Breast epithelium (tissue), 3 donors: ENCODE results near the gene SRRM1.

Experiments
- POLR2A ChIP-seq: fragments of 450-650 bp; IDR thresholded peaks from one replicate; pipeline ENCODE4 v1.6.1; 2016; ENCODE audit warnings: antibody characterized with exemption, mild to moderate bottlenecking, moderate library complexity
- POLR2AphosphoS5 ChIP-seq, 3 donors: sonication (generic); formaldehyde crosslinking; IDR thresholded peaks; one replicate each; pipeline ENCODE4 v1.6.1; 2017; ENCODE audit warnings: antibody characterized with exemption in 3 of 3

DNA sequence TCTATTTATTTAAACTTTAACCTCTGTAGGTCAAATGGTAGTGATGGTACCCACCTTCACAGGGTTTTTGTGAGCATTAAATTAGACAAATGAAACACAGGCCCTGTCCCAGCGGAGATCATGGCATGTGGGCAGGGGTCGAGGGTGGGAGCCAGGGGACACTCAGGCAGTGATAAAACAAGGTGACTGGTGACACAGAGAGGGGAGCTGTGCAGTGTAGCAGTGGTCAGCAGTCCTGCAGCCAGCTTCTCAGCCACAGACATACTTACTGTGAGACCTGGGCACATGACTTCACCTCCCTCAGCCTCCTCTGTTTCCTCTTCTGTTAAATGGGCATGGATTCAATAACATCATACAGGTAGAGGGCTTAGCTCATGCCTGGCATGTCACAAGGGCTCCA lies 44.9 kb downstream of the SRRM1 start:
- TF ChIP-seq POLR2AphosphoS5 (IDR thresholded peaks at IDR 0.05) (no peak), POLR2A (no peak)
